Measurements from ENCODE around the gene CFH. TPM values are rescaled to one million over a fixed set of nuclear protein-coding genes. Genes with fewer than 3 reads are reported as not detected.
A peak's percentile ranks its signal among the peaks of the same experiment; 100 is the strongest.
"Not testable (repeated sequence)": the region's sequence is repeated elsewhere in the genome, so short reads cannot be mapped to it uniquely, and the experiment has no call there.

The CFH gene
- total RNA-seq, 1 donor from 2014 or later = 28.0 TPM

- DNase-seq (ENCODE audit: low read depth in 2 of 2) = no peak
Measured at GRCh38 chr1:196667131-196667530, 15.3 kb downstream of the CFH start.

- no peak for DNase-seq (ENCODE audit: low read depth in 2 of 2)
Measured at GRCh38 chr1:196669051-196669450, 17.2 kb downstream of the CFH start.

GRCh38 chr1:196669693-196670092, 17.9 kb downstream of the CFH start:
- DNase-seq (ENCODE audit: low read depth in 2 of 2) = no peak

- no peak for DNase-seq (ENCODE audit: low read depth in 2 of 2)
Measured at GRCh38 chr1:196674908-196675307, 23.1 kb downstream of the CFH start.

- DNase-seq (ENCODE audit: low read depth in 2 of 2) = no peak
Measured at GRCh38 chr1:196677781-196678509, 26.1 kb downstream of the CFH start.

GRCh38 chr1:196678510-196678884, 26.7 kb downstream of the CFH start:
- peak in 1 of 2 donors; percentile 66 for DNase-seq (ENCODE audit: low read depth in 2 of 2)

GRCh38 chr1:196680107-196680506, 28.3 kb downstream of the CFH start:
- DNase-seq (ENCODE audit: low read depth in 2 of 2) = peak; percentile 34 to 62

GRCh38 chr1:196684476-196684875, 32.6 kb downstream of the CFH start:
- peak in 1 of 2 donors; percentile 5 for DNase-seq (ENCODE audit: low read depth in 2 of 2)

GRCh38 chr1:196685506-196685905, 33.7 kb downstream of the CFH start:
- no peak for DNase-seq (ENCODE audit: low read depth in 2 of 2)

GRCh38 chr1:196689001-196689400, 37.2 kb downstream of the CFH start:
- DNase-seq (ENCODE audit: low read depth in 2 of 2) = no peak

- DNase-seq (ENCODE audit: low read depth in 2 of 2) = no peak
Measured at GRCh38 chr1:196690582-196690981, 38.7 kb downstream of the CFH start.

GRCh38 chr1:196698993-196699392, 47.1 kb downstream of the CFH start:
- DNase-seq (ENCODE audit: low read depth in 2 of 2) = no peak

GRCh38 chr1:196701144-196701543, 49.3 kb downstream of the CFH start:
- no peak for DNase-seq (ENCODE audit: low read depth in 2 of 2)

GRCh38 chr1:196709892-196710291, 58.0 kb downstream of the CFH start:
- DNase-seq (ENCODE audit: low read depth in 2 of 2) = not testable (repeated sequence)

GRCh38 chr1:196717868-196718267, 66.0 kb downstream of the CFH start:
- DNase-seq (ENCODE audit: low read depth in 2 of 2) = no peak

- peak; percentile 61 to 82 for DNase-seq (ENCODE audit: low read depth in 2 of 2)
Measured at GRCh38 chr1:196723325-196724185, 71.7 kb downstream of the CFH start.

GRCh38 chr1:196732526-196732925, 80.7 kb downstream of the CFH start:
- no peak for DNase-seq (ENCODE audit: low read depth in 2 of 2)

GRCh38 chr1:196733091-196733970, 81.5 kb downstream of the CFH start:
- no peak for DNase-seq (ENCODE audit: low read depth in 2 of 2)

- no peak for DNase-seq (ENCODE audit: low read depth in 2 of 2)
Measured at GRCh38 chr1:196734006-196734405, 82.2 kb downstream of the CFH start.

- no peak for DNase-seq (ENCODE audit: low read depth in 2 of 2)
Measured at GRCh38 chr1:196734460-196734859, 82.6 kb downstream of the CFH start.

GRCh38 chr1:196738730-196739129, 86.9 kb downstream of the CFH start:
- no peak for DNase-seq (ENCODE audit: low read depth in 2 of 2)

GRCh38 chr1:196743244-196743643, 91.4 kb downstream of the CFH start:
- peak; percentile 54 to 55 for DNase-seq (ENCODE audit: low read depth in 2 of 2)
